Spleen (tissue), 11 donors: ENCODE measurements around the gene AKAP13. TPM values are rescaled to one million over a fixed set of nuclear protein-coding genes. Genes with fewer than 3 reads are reported as not detected.
A peak's percentile ranks its signal among the peaks of the same experiment; 100 is the strongest.

Experiments
- DNase-seq: peaks from one replicate; pipeline ENCODE4 v3.0.0-alpha.2; 2020
- H3K27ac ChIP-seq, 8 donors: fragments of 200-600 bp; sonication (generic) in 7 of 8; 1 replicate in 4 of 8; 2 replicates in 4 of 8; pipeline versions ENCODE4 v1.5.0 to v1.8.0; 2016 to 2021; ENCODE audit warnings: inconsistent platforms in 4 of 8, mild to moderate bottlenecking in 4 of 8, moderate library complexity in 1 of 8
- H3K27me3 ChIP-seq, 7 donors: fragments of 200-600 bp; sonication (generic) in 6 of 7; replicated peaks in 1 of 7; 1 replicate in 4 of 7; 2 replicates in 3 of 7; pipeline versions ENCODE4 v1.5.0 to v1.8.0; 2016 to 2021; ENCODE audit warnings: inconsistent platforms in 3 of 7, mild to moderate bottlenecking in 1 of 7
- H3K36me3 ChIP-seq, 6 donors: fragments of 200-600 bp; sonication (generic) in 5 of 6; 1 replicate in 4 of 6; 2 replicates in 2 of 6; pipeline versions ENCODE4 v1.5.0 to v1.8.0; 2016 to 2021; ENCODE audit warnings: inconsistent platforms in 2 of 6
- H3K4me1 ChIP-seq, 6 donors: fragments of 200-600 bp; sonication (generic) in 5 of 6; 1 replicate in 3 of 6; 2 replicates in 3 of 6; pipeline versions ENCODE4 v1.5.0 to v1.8.0; 2016 to 2021; ENCODE audit warnings: inconsistent platforms in 3 of 6
- H3K4me3 ChIP-seq, 8 donors: fragments of 200-600 bp; sonication (generic) in 7 of 8; 1 replicate in 4 of 8; 2 replicates in 4 of 8; pipeline versions ENCODE4 v1.5.0 to v1.8.0; 2016 to 2021; ENCODE audit warnings: inconsistent platforms in 4 of 8, mild to moderate bottlenecking in 4 of 8, moderate library complexity in 2 of 8
- H3K9me3 ChIP-seq, 8 donors: fragments of 200-600 bp; sonication (generic) in 7 of 8; 1 replicate in 4 of 8; 2 replicates in 4 of 8; pipeline versions ENCODE4 v1.5.0 to v1.8.0; 2016 to 2021; ENCODE audit warnings: inconsistent platforms in 4 of 8
- CTCF ChIP-seq, 11 experiments: fragments of 200-600 bp in 7 of 11; fragments of 450-650 bp in 4 of 11; sonication (generic) in 4 of 11; IDR thresholded peaks in 8 of 11; conservative IDR thresholded peaks in 3 of 11; 1 replicate in 7 of 11; 2 replicates in 4 of 11; pipeline versions ENCODE4 v1.4.0 to v1.8.0; 2016 to 2021; ENCODE audit warnings: antibody characterized with exemption in 11 of 11, inconsistent platforms in 4 of 11, mild to moderate bottlenecking in 1 of 11
- POLR2A ChIP-seq, 3 donors: fragments of 450-650 bp; IDR thresholded peaks; one replicate each; pipeline ENCODE4 v1.5.1; 2017; ENCODE audit warnings: antibody characterized with exemption in 3 of 3, mild to moderate bottlenecking in 1 of 3
- POLR2AphosphoS5 ChIP-seq, 3 donors: sonication (generic); formaldehyde crosslinking; IDR thresholded peaks; one replicate each; pipeline ENCODE4 v1.5.1; 2017; ENCODE audit warnings: antibody characterized with exemption in 3 of 3
- WGBS, 5 donors: extraction: QIAGEN DNeasy Blood & Tissue Kit in 3 of 5; methylation state at CpG; one replicate each; pipeline versions ENCODE4 v1.1.5 to v1.1.7; 2013 to 2018; 5-methylcytosine and 5-hydroxymethylcytosine counted together
- intact Hi-C: fragments of 100-400 bp; cut with DNase I; formaldehyde crosslinking; loops from one replicate; pipeline ENCODE4 v1.15.0; 2023; ENCODE audit warnings: low total_unique reads
- polyA plus RNA-seq, 3 donors: library from polyadenylated mRNA; stranded (reverse); fragments of 200-250 nt; gene quantifications; one replicate each; pipeline ENCODE4 v1.2.1, GENCODE V29; 2013
- total RNA-seq, 7 donors: library from RNA; depleted of rRNA in 3 of 7; stranded (reverse); fragments of >200 nt in 3 of 7; fragmentation: NEBNext Ultra II Directional in 4 of 7; extraction: Animal tissue kit (Norgen Biotek cat#: 25700) in 4 of 7; gene quantifications; one replicate each; pipeline versions ENCODE4 v1.1.0 to v1.2.1, GENCODE V29; 2016 to 2021
- donor health status: healthy with polysubstance abuse.
- donor health status: DM: no; HTN: no; CAD: no; lungs with moderate emphysema.
- donor health status: DM: no; HTN: no; CAD: no.
- donor health status: Bipolar disorder and iron deficiency.
- donor health status: healthy.
- donor health status: DM: no; HTN: no; CAD: no.
- donor health status: DM: yes; HTN: yes; CAD: no.

AKAP13 gene
- total and polyA plus RNA-seq, 10 donors, result 35.4 to 413 (median 260) TPM

GRCh38 chr15:85455891-85456290 lies 75.5 kb downstream of the AKAP13 start:
- peaks cover 0 to 10% (median 6%) of the 10 kb centered on the region in 8 donors for H3K9me3 ChIP-seq
- H3K27me3 ChIP-seq, result no peaks in the 10 kb centered on the region
- TF ChIP-seq CTCF (IDR thresholded peaks at IDR 0.05 in 8 of 11, conservative IDR thresholded peaks at IDR 0.05 in 3 of 11) (no peak), POLR2A (IDR thresholded peaks at IDR 0.05) (no peak)
- no peak overlapping the region for H3K27ac ChIP-seq
- peaks cover 0 to 85% (median 39%) of the 10 kb centered on the region in 6 donors for H3K4me1 ChIP-seq
- DNase-seq, result no peak
- H3K4me3 ChIP-seq, result no peak overlapping the region
- no peaks in the 10 kb centered on the region for H3K36me3 ChIP-seq
- intact Hi-C loops, result no loop called here

- H3K4me3 ChIP-seq, result no peak overlapping the region
- H3K27ac ChIP-seq, result peak overlapping the region in 2 of 8 donors; percentile 4 to 37
- TF ChIP-seq CTCF (IDR thresholded peaks at IDR 0.05 in 8 of 11, conservative IDR thresholded peaks at IDR 0.05 in 3 of 11) (no peak), POLR2A (IDR thresholded peaks at IDR 0.05) (no peak), POLR2AphosphoS5 (IDR thresholded peaks at IDR 0.05) (no peak)
- peaks cover 0 to 94% (median 42%) of the 10 kb centered on the region in 6 donors for H3K4me1 ChIP-seq
- peaks cover 0 to 1% (median 0%) of the 10 kb centered on the region in 8 donors for H3K9me3 ChIP-seq
- H3K27me3 ChIP-seq, result no peaks in the 10 kb centered on the region
- intact Hi-C loops, result no loop called here
- 68 to 81% (median 80%) methylated on average over 3 of the region's 3 CpGs for WGBS, 5 donors
- no peaks in the 10 kb centered on the region for H3K36me3 ChIP-seq
- no peak for DNase-seq
Measured at GRCh38 chr15:85456798-85457197, 76.4 kb downstream of the AKAP13 start.

GRCh38 chr15:85457392-85457968 lies 77.1 kb downstream of the AKAP13 start:
- no peak for DNase-seq
- Histone ChIP-seq H3K27me3 (no peaks in the 10 kb centered on the region), H3K36me3 (no peaks in the 10 kb centered on the region), H3K4me1 (peaks cover 0 to 98% (median 37%) of the 10 kb centered on the region in 6 donors), H3K4me3 (no peak overlapping the region), H3K9me3 (no peaks in the 10 kb centered on the region), H3K27ac (peak overlapping the region in 2 of 8 donors; percentile 4 to 37)
- 70 to 88% (median 83%) methylated on average over 8 of the region's 8 CpGs for WGBS, 5 donors
- intact Hi-C loops, result no loop called here
- no peak for TF ChIP-seq POLR2A (IDR thresholded peaks at IDR 0.05)
- TF ChIP-seq CTCF (IDR thresholded peaks at IDR 0.05 in 8 of 11, conservative IDR thresholded peaks at IDR 0.05 in 3 of 11), result no peak
- TF ChIP-seq POLR2AphosphoS5 (IDR thresholded peaks at IDR 0.05), result no peak

GRCh38 chr15:85458764-85459163 lies 78.4 kb downstream of the AKAP13 start:
- Histone ChIP-seq H3K36me3 (no peaks in the 10 kb centered on the region), H3K27me3 (no peaks in the 10 kb centered on the region), H3K4me1 (peaks cover 0 to 94% (median 38%) of the 10 kb centered on the region in 6 donors), H3K4me3 (no peak overlapping the region), H3K27ac (no peak overlapping the region), H3K9me3 (no peaks in the 10 kb centered on the region)
- no peak for DNase-seq
- intact Hi-C loops, result no loop called here
- TF ChIP-seq POLR2A (IDR thresholded peaks at IDR 0.05) (no peak), POLR2AphosphoS5 (IDR thresholded peaks at IDR 0.05) (no peak), CTCF (IDR thresholded peaks at IDR 0.05 in 8 of 11, conservative IDR thresholded peaks at IDR 0.05 in 3 of 11) (no peak)
- WGBS, 5 donors, result 93 to 97% (median 95%) methylated on average over 2 of the region's 2 CpGs
